Astrocyte of the cerebellum (primary cell): ENCODE data around the gene DUSP7.

Source experiments
- DNase-seq: peaks from one replicate; pipeline ENCODE4 v3.0.0-alpha.2; 2011; ENCODE audit warnings: low read depth
- H3K4me3 ChIP-seq: 2 replicates; pipeline ENCODE4 v1.5.1; 2011; ENCODE audit warnings: mild to moderate bottlenecking, low read depth, low read length, moderate library complexity
- in situ Hi-C: cut with HindIII; loops from 2 replicates; pipeline ENCODE4 v1.10.0; 2017; ENCODE audit warnings: low sequenced_read_pairs
- TF ChIP-seq, protein P1 (sequence below): IDR thresholded peaks from 2 replicates; pipeline ENCODE4 v1.5.1; 2012; ENCODE audit warnings: low read length, low read depth, moderate library complexity, mild to moderate bottlenecking; ENCODE audit errors: missing control alignments

The DUSP7 gene

DNA sequence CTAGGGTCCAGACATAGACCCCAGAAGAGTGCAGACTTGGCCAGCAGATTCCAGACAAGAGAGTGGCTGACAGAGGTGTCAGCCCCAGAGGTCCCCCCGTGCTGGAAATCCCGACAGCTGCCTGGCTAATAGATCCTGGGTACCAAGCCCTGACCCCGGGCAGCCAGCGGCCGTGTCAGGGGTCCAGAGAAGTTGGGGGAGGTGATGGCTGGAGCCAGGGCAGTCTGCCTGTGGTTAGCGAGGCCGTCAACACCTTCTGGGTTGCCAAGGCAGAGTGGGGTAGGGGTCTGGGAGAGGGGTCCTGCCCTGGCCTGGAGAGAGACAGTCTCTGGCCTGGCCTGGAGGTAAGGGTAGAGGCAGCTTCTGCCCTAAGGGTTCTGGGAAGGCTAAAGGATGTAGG is 35.6 kb downstream of the DUSP7 start:
- H3K4me3 ChIP-seq: no peak overlapping the region
- in situ Hi-C loops: no loop called here
- DNase-seq: no peak
- TF ChIP-seq, protein P1, sequence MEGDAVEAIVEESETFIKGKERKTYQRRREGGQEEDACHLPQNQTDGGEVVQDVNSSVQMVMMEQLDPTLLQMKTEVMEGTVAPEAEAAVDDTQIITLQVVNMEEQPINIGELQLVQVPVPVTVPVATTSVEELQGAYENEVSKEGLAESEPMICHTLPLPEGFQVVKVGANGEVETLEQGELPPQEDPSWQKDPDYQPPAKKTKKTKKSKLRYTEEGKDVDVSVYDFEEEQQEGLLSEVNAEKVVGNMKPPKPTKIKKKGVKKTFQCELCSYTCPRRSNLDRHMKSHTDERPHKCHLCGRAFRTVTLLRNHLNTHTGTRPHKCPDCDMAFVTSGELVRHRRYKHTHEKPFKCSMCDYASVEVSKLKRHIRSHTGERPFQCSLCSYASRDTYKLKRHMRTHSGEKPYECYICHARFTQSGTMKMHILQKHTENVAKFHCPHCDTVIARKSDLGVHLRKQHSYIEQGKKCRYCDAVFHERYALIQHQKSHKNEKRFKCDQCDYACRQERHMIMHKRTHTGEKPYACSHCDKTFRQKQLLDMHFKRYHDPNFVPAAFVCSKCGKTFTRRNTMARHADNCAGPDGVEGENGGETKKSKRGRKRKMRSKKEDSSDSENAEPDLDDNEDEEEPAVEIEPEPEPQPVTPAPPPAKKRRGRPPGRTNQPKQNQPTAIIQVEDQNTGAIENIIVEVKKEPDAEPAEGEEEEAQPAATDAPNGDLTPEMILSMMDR: no peak

DNA sequence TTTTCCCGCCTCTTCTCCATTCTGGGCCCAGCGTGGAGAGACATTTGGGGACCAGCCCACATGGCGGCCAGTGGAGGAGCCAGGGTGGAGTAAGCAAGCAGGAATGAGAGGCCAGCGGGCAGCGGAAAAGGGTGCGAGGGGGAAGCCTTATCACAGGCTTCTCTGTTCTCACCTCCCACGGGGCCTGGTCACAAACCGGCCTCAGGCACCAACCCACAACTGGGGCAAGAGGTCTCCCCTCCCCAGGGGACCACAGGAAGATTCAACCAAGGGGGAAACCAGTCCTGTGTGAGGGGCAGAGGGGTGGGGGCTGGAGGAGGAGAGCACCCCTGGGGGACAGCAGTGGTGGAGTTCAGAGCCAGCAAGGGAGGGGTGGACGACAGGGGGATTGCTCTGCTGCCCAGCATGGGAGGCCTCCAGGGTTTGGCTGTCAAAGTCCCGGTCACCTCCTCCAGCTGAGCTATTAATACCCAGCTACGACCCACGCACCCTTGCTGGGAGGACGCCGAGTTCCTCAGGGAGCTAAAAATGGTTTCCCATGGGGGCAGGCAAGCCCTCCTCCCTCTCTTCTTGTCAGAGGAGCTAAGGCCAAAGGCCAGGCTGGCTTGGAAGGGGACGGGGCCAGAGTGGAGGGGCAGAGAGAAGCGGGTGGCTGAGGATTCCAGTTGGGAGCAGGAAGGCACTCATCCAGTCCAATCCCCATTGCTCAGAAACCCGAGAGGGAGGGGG is 36.9 kb downstream of the DUSP7 start:
- no peak overlapping the region for H3K4me3 ChIP-seq
- no peak for DNase-seq
- in situ Hi-C loops: no loop called here
- TF ChIP-seq, protein P1: no peak

DNA sequence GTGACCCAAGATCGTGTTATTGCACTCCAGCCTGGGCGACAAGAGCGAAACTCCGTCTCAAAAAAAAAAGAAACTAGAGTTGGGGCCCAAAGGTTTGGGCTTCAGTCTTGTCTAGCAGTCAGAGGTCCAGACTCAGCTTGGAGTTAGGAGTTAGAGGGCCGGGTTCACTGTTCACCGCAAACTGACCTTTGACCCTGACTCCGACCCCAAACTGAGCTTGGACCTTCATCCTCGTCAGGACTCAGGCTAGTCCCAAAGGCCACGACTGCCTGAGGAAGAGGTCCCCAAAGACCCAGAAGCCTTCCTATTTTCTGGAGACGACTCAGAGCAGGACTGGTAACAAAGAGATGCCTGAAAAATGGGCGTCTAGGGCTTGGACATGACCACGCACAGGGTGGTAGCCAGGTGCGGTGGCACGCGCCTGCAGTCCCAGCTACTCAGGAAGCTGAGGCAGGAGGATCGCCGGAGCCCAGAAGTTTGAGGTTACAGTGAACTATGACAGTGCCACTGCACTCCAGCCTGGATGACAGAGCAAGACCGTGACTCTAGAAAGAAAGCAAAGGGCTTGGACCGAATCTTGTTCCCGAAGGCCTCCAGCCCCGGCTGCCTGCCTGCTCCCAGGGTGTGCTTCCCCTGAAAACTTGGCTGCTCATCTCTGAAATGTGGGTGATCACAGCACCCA is 37.9 kb downstream of the DUSP7 start:
- TF ChIP-seq, protein P1: no peak
- DNase-seq: no peak
- no peak overlapping the region for H3K4me3 ChIP-seq
- in situ Hi-C loops: no loop called here

DNA sequence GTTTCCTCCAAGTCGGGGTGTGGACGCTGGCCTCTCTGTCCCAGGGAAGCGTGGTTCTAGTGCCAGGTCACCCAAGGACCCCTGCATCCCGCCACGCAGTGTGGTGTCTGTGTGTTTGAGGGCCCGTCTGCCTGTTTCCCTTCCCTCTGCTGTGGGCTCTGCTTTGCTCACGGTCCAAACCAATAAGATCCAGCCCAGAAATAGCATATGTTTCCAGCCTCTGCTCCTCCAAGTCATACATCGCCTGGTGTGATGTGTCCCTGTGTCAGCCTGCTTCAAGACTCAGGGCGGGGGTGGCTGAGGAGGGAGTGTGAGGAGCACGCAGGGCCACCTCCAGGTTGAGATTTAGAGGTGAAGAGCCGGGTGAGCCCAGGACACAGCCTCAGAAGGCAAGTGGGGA is 38.8 kb downstream of the DUSP7 start:
- H3K4me3 ChIP-seq: no peak overlapping the region
- in situ Hi-C loops: no loop called here
- no peak for DNase-seq
- TF ChIP-seq, protein P1: no peak

DNA sequence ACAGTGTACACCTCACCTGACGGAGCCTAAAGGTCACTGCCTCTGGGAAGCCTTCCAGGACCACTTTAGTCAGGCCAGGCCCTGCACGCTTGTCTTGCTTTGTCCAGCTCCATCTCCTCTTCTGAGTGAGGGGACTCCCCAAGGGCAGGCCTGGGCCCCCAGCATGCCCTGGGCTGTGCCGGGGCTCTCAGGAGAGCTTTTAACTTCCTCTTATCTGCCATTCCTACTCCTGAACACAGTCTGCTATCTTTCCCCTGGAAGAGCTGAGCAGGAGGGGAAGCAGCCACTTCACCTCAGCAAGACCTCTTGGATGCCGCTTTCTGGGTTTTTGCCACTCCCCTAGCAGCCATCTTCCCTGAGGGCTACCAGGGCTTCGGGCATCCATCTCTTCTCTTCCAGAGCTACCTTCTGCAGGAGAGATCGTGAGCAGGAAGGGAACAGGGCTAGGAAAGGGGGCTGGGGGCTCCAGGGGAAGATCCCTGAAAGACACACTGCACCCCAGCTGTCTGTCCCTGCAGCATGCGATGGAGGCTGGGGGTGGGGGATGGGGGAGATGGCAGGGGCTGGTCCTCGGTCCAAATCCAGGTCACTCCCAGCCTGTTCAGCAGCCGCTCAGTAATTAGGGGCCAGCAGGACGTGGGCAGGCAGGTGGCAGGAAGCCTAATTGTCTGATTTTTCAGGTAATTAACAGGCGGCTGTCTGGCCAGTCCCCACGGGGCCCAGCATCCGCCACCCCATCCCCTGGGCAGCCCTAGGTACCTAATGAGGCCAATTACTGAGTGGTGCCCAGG is 40.7 kb downstream of the DUSP7 start:
- in situ Hi-C loops: no loop called here
- TF ChIP-seq, protein P1: no peak
- DNase-seq: no peak
- H3K4me3 ChIP-seq: no peak overlapping the region

DNA sequence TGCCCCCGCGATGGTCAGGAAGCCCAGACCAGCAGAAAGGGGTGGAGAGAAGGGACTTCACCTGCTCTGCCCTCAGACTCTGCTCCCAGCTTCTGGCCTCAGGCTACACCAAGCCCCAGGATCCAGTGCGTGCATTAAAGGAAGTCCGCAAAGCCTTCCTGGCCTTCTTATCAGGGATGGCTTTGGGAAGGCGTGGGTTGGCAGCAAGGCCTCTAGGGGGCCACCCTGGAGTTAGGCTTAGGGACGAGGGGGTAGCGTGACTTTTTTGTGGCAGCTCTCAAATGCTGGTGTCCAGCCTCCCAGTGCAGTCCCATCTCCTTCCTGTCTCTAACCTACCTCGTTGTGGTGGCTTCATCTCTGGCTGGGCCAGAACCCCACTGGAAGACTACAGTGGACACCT is 41.8 kb downstream of the DUSP7 start:
- TF ChIP-seq, protein P1: peak; percentile 34
- no peak overlapping the region for H3K4me3 ChIP-seq
- DNase-seq: no peak
- in situ Hi-C loops: no loop called here
